ENCODE results near the gene UGT1A9.

DNA sequence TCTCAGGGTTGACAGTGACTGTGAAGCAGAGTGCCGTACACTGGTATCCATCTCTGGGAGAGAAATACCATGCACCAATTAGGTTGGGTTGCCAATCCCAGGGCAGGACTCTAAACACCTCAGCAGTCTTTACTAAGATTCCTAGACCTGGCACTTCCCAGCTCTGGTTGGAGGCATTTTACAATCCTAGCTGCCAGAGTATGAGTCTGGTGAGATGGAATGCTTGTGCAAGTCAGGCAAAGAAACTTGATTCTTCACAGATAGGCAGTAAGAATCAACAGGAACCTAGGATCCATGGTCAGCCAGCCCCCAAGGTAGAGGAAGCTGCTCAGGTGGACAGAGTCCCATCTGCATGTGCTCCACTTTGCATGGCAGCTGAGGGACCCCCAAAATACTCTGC, 35.0 kb downstream of the UGT1A9 start:
- TF ChIP-seq GATA3 (IDR thresholded peaks at IDR 0.05; ENCODE audit: low read depth, low read length) (no peak), GATA2 (IDR thresholded peaks at IDR 0.05; ENCODE audit: low read depth, low read length) (no peak)

All from SH-SY5Y (cell line).